Loucy (cell line): Measurements from ENCODE around the gene GDF7.

Source experiments
- H2AFZ ChIP-seq: fragments of 200-600 bp; sonication (generic); 2 replicates; pipeline ENCODE4 v1.6.0; 2016; ENCODE audit warnings: antibody characterized with exemption, mild to moderate bottlenecking, low read length, moderate library complexity
- H3F3A ChIP-seq: fragments of 200-600 bp; 2 replicates; pipeline ENCODE4 v1.6.0; 2016; ENCODE audit warnings: antibody characterized with exemption, low read depth, mild to moderate bottlenecking
- H3K27me3 ChIP-seq: fragments of 200-600 bp; sonication (generic); 2 replicates; pipeline ENCODE4 v1.6.1; 2014; ENCODE audit warnings: low read length, mild to moderate bottlenecking; ENCODE audit not compliant: insufficient read depth, poor library complexity, severe bottlenecking
- H3K36me3 ChIP-seq: fragments of 200-600 bp; sonication (generic); 2 replicates; pipeline ENCODE4 v1.6.1; 2016; ENCODE audit warnings: low read length; ENCODE audit not compliant: insufficient read depth
- H3K4me1 ChIP-seq: fragments of 200-600 bp; sonication (generic); 2 replicates; pipeline ENCODE4 v1.5.1; 2014; ENCODE audit warnings: low read length, mild to moderate bottlenecking; ENCODE audit not compliant: insufficient read depth, poor library complexity, severe bottlenecking
- H3K4me2 ChIP-seq: fragments of 200-600 bp; sonication (generic); 2 replicates; pipeline ENCODE4 v1.6.0; 2014; ENCODE audit warnings: antibody characterized with exemption, low read length, low read depth, mild to moderate bottlenecking; ENCODE audit not compliant: poor library complexity, severe bottlenecking
- H3K4me3 ChIP-seq: fragments of 200-600 bp; sonication (generic); 2 replicates; pipeline ENCODE4 v1.5.1; 2014; ENCODE audit warnings: low read length, mild to moderate bottlenecking, mixed read lengths; ENCODE audit not compliant: poor library complexity, severe bottlenecking
- H3K79me2 ChIP-seq: fragments of 200-600 bp; sonication (generic); 2 replicates; pipeline ENCODE4 v1.6.1; 2014; ENCODE audit warnings: low read length; ENCODE audit not compliant: insufficient read depth
- H3K9ac ChIP-seq: fragments of 200-600 bp; sonication (generic); 2 replicates; pipeline ENCODE4 v1.6.0; 2014; ENCODE audit warnings: mild to moderate bottlenecking, low read depth, low read length, moderate library complexity; ENCODE audit not compliant: poor library complexity, severe bottlenecking
- H3K9me2 ChIP-seq: fragments of 200-600 bp; sonication (generic); replicated peaks from 2 replicates; pipeline ENCODE4 v1.6.1; 2016; ENCODE audit warnings: low read depth, low read length, mixed read lengths
- H3K9me3 ChIP-seq: fragments of 200-600 bp; sonication (generic); 2 replicates; pipeline ENCODE4 v1.6.1; 2014; ENCODE audit warnings: mild to moderate bottlenecking, antibody characterized with exemption, low read length, low read depth; ENCODE audit not compliant: insufficient read depth
- H4K20me1 ChIP-seq: fragments of 200-600 bp; sonication (generic); 2 replicates; pipeline ENCODE4 v1.6.0; 2014; ENCODE audit warnings: antibody characterized with exemption, low read length, mild to moderate bottlenecking; ENCODE audit not compliant: insufficient read depth, poor library complexity, severe bottlenecking
- EZH2phosphoT487 ChIP-seq: fragments of 200-600 bp; IDR thresholded peaks from 2 replicates; pipeline ENCODE4 v1.6.1; 2018; ENCODE audit warnings: antibody characterized with exemption, mild to moderate bottlenecking, moderate library complexity, borderline replicate concordance
- TF ChIP-seq, protein P1 (sequence below): fragments of 200-600 bp; sonication (generic); conservative IDR thresholded peaks from 2 replicates; pipeline ENCODE4 v1.5.1; 2014; ENCODE audit warnings: mild to moderate bottlenecking, antibody characterized with exemption, low read length

GDF7 gene

DNA sequence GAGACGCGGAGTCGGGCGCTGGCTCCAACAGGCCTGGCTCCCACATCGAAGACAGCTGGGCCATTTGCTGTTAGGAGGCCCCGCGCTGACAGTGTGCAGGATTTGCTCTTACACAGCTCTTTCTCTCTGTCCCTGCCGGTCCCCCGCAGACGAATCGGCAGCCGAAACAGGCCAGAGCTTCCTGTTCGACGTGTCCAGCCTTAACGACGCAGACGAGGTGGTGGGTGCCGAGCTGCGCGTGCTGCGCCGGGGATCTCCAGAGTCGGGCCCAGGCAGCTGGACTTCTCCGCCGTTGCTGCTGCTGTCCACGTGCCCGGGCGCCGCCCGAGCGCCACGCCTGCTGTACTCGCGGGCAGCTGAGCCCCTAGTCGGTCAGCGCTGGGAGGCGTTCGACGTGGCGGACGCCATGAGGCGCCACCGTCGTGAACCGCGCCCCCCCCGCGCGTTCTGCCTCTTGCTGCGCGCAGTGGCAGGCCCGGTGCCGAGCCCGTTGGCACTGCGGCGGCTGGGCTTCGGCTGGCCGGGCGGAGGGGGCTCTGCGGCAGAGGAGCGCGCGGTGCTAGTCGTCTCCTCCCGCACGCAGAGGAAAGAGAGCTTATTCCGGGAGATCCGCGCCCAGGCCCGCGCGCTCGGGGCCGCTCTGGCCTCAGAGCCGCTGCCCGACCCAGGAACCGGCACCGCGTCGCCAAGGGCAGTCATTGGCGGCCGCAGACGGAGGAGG, 3.5 kb downstream of the GDF7 start:
- TF ChIP-seq, protein P1, sequence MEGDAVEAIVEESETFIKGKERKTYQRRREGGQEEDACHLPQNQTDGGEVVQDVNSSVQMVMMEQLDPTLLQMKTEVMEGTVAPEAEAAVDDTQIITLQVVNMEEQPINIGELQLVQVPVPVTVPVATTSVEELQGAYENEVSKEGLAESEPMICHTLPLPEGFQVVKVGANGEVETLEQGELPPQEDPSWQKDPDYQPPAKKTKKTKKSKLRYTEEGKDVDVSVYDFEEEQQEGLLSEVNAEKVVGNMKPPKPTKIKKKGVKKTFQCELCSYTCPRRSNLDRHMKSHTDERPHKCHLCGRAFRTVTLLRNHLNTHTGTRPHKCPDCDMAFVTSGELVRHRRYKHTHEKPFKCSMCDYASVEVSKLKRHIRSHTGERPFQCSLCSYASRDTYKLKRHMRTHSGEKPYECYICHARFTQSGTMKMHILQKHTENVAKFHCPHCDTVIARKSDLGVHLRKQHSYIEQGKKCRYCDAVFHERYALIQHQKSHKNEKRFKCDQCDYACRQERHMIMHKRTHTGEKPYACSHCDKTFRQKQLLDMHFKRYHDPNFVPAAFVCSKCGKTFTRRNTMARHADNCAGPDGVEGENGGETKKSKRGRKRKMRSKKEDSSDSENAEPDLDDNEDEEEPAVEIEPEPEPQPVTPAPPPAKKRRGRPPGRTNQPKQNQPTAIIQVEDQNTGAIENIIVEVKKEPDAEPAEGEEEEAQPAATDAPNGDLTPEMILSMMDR, result no peak
- TF ChIP-seq EZH2phosphoT487, result no peak
- Histone ChIP-seq H2AFZ (no peak overlapping the region), H3K36me3 (no peaks in the 10 kb centered on the region), H3K4me2 (no peak overlapping the region), H3K9me2 (no peaks in the 10 kb centered on the region), H3K79me2 (no peaks in the 10 kb centered on the region), H3F3A (no peaks in the 10 kb centered on the region), H3K27me3 (no peaks in the 10 kb centered on the region), H3K9ac (no peak overlapping the region), H3K9me3 (no peaks in the 10 kb centered on the region), H4K20me1 (no peaks in the 10 kb centered on the region), H3K4me1 (no peaks in the 10 kb centered on the region), H3K4me3 (no peak overlapping the region)

DNA sequence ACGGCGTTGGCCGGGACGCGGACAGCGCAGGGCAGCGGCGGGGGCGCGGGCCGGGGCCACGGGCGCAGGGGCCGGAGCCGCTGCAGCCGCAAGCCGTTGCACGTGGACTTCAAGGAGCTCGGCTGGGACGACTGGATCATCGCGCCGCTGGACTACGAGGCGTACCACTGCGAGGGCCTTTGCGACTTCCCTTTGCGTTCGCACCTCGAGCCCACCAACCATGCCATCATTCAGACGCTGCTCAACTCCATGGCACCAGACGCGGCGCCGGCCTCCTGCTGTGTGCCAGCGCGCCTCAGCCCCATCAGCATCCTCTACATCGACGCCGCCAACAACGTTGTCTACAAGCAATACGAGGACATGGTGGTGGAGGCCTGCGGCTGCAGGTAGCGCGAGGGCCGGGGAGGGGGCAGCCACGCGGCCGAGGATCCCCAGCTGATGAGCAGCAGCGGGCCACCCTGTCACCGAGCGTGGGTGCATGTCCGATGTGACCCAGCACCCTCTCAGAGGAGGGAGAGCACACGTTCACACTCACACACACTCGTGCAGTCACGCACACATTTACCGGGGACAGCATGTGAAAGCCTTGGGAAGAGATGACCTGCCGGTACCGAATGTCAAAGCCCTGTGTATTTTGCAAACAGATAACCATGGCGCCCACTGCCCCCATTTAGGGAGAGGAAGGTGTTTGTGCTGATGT, 4.2 kb downstream of the GDF7 start:
- H3K9me3 ChIP-seq, result no peaks in the 10 kb centered on the region
- no peaks in the 10 kb centered on the region for H3K4me1 ChIP-seq
- H3K9ac ChIP-seq, result no peak overlapping the region
- no peaks in the 10 kb centered on the region for H3K27me3 ChIP-seq
- no peak overlapping the region for H3K4me3 ChIP-seq
- no peaks in the 10 kb centered on the region for H3F3A ChIP-seq
- no peaks in the 10 kb centered on the region for H3K9me2 ChIP-seq
- H3K4me2 ChIP-seq, result no peak overlapping the region
- H4K20me1 ChIP-seq, result no peaks in the 10 kb centered on the region
- no peaks in the 10 kb centered on the region for H3K79me2 ChIP-seq
- no peaks in the 10 kb centered on the region for H3K36me3 ChIP-seq
- no peak overlapping the region for H2AFZ ChIP-seq
- TF ChIP-seq EZH2phosphoT487, result no peak
- TF ChIP-seq, protein P1, result no peak

DNA sequence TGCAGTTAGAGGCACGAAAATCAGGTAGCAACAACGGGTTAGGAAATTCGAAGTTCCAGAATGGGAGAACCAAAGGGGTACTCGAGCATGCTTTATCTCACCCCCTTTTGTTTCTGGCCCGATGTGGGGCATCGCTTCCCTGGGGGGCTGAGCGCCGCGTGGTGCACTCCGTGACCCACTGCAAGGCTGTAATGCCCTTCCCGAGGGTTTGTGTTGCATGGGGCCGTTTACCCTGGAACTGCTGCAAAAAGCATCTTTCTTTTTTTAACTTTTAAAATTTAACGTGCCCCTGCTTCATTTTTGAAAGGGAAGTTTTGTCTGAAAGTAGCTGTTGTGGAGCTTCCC, 4.8 kb downstream of the GDF7 start:
- Histone ChIP-seq H3K4me1 (no peaks in the 10 kb centered on the region), H4K20me1 (no peaks in the 10 kb centered on the region), H3K79me2 (no peaks in the 10 kb centered on the region), H3K9me3 (no peaks in the 10 kb centered on the region), H3K4me3 (no peak overlapping the region), H3F3A (no peaks in the 10 kb centered on the region), H2AFZ (no peak overlapping the region), H3K9me2 (no peaks in the 10 kb centered on the region), H3K27me3 (no peaks in the 10 kb centered on the region), H3K9ac (no peak overlapping the region), H3K36me3 (no peaks in the 10 kb centered on the region), H3K4me2 (no peak overlapping the region)
- TF ChIP-seq EZH2phosphoT487, result no peak
- TF ChIP-seq, protein P1, result no peak
